ENCODE data around the gene ADRB2.
"Not testable (repeated sequence)": the region's sequence is repeated elsewhere in the genome, so short reads cannot be mapped to it uniquely, and the experiment has no call there.

Gene ADRB2

DNA sequence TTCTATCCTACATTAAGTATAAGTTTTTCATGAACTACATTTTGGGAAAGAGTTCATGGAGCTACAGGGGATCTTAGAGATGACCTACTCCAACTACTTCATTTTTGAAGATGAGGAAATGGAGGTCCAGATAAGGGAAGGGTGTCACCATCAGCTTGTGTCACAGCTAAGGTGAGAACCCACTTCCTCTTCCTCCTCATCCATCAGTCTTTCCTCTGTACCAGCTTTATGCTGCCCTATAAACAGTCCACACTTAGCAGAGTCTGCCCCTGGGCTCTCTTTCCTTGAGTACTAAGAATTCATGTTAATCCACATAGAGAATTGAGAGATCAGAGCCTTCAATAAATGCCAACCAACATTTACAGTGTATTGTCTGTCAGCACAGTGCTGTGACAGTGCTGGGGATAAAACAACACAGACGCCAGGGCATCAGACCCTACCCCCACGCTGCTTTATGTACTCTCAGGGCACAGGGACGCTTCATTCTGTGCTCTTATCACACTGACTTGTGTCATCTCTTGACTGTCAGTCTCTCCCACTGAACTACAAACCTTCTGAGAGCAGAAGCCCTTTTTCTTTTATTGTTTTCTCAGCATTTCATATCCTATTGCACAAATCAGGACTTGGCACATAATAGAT is 22.1 kb downstream of the ADRB2 start:
- in situ Hi-C loops (cut with MboI; ENCODE audit: low sequenced_read_pairs) = no loop called here

DNA sequence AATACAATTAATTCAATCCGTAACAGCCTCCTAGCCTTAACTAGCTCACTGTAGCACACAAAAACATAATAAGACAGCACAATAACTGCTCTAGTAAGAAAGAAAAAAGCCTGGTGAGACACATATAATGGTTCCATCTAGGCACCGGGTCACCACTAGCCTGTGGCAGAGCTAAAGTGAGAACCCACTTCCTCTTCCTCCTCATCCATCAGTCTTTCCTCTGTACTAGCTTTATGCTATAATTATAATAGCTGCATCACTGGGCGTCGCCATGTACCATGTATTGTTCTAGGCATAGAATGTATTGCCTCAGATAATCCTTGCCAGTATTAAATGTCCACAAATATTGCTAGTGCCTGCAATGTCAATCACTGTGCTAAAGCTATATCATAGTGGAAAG is 23.1 kb downstream of the ADRB2 start:
- in situ Hi-C loops (cut with MboI; ENCODE audit: low sequenced_read_pairs) = no loop called here

GRCh38 chr5:148850836-148851235 is 24.4 kb downstream of the ADRB2 start:
- in situ Hi-C loops (cut with MboI; ENCODE audit: low sequenced_read_pairs) = no loop called here

DNA sequence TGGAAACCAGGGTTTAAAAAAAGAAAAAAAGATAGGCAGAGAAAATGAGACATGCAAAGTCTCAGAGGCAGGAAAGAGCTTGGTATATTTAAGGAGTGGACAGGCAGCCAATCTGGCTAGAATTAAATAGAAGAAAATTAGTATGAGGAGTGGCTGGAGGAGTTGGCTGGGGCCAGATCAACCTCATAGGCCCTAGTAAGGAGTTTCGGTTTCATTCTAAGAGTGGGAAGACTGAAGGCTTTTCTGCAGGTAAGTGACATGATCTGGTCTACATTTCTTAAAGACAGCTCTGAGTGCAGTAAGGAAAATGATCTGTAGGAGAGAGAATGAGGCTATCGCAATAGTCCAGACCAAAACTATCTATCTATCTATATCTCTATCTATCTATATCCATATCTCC is 27.5 kb downstream of the ADRB2 start:
- in situ Hi-C loops (cut with MboI; ENCODE audit: low sequenced_read_pairs) = no loop called here

DNA sequence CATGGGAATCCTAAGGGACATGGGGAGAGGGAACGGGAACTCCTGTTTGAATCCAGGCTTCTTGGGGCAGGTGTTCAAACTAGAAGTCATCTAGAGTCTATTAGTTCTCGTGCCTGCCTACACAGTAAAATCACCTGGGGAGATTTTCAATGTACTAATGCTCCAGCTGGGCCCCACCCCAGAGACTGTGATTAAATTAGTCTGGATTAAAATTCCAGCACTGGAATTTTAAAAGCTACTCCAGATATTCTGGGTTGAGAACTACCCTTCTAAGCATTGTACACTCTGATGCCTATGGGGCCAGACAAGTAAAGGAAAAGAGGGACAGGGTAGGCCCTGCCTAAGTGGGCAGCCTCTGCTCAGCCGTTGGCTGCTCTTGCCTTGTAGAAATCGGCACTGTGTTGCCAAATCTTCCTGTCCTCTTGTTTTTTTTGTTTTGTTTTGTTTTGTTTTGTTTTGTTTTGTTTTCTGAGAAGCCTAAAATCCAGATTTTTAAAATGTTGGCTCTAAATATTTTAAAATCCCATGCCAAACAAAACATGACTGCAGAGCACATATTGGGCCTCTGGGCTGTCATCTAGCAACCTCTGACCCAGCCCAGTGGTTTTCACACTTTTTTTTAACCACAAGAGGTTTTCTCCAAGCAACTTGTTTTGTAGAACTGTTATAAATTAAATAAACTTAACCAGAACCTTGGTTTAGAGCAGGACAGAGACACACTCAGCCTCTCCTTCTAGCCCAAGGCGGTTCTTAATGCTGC is 29.0 kb downstream of the ADRB2 start:
- in situ Hi-C loops (cut with MboI; ENCODE audit: low sequenced_read_pairs) = no loop called here

GRCh38 chr5:148856009-148856367 is 29.6 kb downstream of the ADRB2 start:
- in situ Hi-C loops (cut with MboI; ENCODE audit: low sequenced_read_pairs) = no loop called here

- in situ Hi-C loops (cut with MboI; ENCODE audit: low sequenced_read_pairs) = no loop called here
Observed at GRCh38 chr5:148856424-148856823, 30.0 kb downstream of the ADRB2 start.

- in situ Hi-C loops (cut with MboI; ENCODE audit: low sequenced_read_pairs) = no loop called here
Observed at GRCh38 chr5:148857474-148857873, 31.1 kb downstream of the ADRB2 start.

DNA sequence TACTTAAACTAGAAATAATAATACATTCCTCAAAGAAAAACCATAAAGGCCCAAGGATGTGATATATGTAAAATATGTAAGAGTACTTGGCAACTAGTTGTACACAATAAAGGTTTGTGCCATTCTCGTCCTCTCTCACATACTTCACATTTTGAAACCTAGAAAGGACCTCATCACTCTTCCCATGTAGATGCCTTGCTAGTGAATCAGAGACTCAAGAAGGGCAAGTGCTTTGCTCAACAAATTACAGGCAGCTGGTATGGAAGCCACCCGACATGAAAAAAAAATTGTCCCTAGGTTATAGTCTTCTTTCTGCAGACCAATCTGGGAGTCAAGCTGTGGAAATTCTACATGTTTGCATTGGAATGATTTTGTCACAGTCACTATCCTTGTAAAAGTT is 31.7 kb downstream of the ADRB2 start:
- in situ Hi-C loops (cut with MboI; ENCODE audit: low sequenced_read_pairs) = no loop called here

DNA sequence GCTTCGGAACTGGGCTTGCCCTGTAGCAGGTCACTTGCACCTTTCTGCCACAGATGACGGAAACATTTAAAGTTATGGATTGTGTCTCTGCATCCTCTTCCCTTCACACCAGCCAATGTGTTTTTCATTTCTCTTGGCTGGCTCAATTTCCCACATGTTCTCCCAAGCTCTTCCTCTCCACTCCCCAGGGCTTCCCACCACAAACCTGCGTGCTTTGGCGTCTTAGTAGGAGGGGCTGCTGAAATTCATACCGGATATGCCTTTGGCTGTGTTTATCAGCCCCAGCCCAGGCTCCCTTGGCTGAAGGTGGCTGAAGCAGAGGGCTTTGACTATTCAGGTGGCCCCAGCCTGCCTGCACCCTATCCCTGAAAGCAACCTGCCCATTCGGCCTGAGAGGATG is 32.1 kb downstream of the ADRB2 start:
- in situ Hi-C loops (cut with MboI; ENCODE audit: low sequenced_read_pairs) = no loop called here

- in situ Hi-C loops (cut with MboI; ENCODE audit: low sequenced_read_pairs) = no loop called here
Observed at GRCh38 chr5:148859703-148860102, 33.3 kb downstream of the ADRB2 start.

GRCh38 chr5:148860599-148860998 is 34.2 kb downstream of the ADRB2 start:
- in situ Hi-C loops (cut with MboI; ENCODE audit: low sequenced_read_pairs) = no loop called here

DNA sequence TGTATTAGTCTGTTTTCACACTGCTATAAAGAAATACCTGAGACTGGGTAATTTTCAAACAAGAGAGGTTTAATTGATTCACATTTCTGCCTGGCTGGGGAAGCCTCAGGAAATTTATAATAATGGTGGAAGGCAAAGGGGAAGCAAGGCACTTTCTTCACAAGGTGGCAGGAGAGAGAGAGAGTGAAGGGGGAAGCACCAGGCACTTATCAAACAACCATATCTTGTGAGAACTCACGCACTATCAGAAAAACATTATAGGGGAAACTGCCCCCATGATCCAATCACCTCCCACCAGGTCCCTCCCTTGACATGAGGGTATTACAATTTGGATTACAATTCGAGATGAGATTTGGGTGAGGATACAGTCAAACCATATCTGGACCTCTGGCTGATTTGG is 34.7 kb downstream of the ADRB2 start:
- in situ Hi-C loops (cut with MboI; ENCODE audit: low sequenced_read_pairs) = no loop called here

DNA sequence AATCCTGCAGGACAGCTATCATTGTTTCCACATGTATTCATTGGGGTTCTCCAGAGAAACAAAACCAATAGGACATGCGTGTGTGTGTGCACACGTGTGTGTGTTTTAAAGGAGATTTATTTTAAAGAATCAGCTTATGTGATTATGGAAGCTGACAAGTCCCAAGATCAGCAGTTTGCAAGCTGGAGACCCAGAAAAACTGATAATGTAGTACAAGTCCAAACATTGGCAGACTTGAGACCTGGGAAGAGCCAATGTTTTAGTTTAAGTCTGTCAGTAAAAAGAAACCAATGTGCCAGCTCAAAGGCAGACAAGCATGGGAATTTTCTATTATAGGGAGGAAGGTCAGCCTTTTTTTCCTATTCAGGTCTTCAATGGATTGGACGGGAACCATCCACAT is 35.3 kb downstream of the ADRB2 start:
- in situ Hi-C loops (cut with MboI; ENCODE audit: low sequenced_read_pairs) = no loop called here

DNA sequence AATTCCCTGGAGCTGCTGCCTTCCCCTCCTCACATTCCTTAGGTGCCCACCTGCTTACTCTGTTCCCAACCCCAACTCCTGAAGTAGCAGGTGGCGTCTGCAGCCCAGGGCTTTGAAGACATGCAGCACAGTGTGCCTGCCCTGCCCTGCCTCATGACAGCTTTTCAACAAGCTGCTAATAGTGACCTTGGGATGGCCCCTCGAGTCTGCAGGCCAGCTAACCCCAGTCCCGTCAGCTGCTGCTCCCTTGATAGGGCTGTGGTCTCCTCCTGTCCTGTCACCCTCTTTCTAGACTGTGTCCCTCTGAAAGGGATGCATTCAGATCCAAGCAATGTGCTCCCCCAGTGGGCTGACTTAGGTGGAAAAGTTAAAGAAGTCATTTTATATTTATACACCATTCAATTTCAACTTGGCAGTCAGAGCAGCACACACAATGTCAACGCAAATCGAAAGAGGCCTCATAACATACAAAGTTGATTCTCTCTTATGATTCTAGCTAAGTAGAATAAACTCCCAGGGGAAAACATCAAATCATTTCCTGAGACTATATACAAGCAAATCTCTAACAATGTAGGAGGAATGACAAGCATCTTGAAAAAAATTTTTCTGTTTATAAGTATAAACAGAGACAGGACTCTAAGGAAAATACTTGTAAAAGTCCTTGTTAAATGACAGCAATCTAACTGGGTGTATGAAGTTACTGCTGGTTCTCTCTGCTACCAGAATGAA is 37.9 kb downstream of the ADRB2 start:
- in situ Hi-C loops (cut with MboI; ENCODE audit: low sequenced_read_pairs) = no loop called here

DNA sequence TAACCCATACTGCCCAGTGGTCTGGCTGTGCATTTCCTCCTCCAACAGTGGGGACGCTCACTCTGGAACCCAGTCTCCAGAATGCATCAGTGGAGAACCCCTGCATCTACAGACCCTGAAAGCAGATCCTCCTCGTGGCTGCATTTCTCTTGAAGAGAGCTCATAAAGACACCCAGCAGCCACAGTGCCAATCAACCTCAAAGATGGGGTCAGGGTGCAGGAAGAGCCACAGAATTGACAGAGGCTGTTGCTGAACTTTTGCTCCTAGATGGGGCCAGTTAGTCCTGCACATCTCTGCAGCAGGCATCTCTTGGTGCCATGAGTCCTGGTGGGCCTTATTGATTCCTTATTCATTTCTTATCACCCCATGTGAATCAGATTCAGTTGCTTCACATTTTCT is 39.6 kb downstream of the ADRB2 start:
- in situ Hi-C loops (cut with MboI; ENCODE audit: low sequenced_read_pairs) = no loop called here

DNA sequence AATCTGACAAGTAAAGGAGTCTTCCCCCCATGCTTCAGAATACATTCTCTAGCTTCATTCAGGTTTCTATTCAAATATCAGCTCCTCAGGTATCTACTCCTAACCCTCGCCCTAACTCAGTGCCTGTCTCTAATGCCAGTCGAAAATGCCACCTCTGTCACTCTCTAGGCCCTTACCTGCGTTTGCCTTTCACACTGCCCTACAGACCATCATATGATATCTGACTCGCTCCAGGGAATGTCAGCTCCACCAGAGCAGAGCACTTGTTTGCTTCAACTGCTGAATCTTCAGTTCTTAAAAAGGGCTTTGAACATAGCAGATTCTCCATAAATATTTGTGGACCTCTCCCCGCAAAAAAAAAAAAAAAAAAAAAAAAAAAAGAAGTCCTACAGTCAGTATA is 46.7 kb downstream of the ADRB2 start:
- in situ Hi-C loops (cut with MboI; ENCODE audit: low sequenced_read_pairs) = no loop called here

GRCh38 chr5:148873690-148874485 is 47.5 kb downstream of the ADRB2 start:
- in situ Hi-C loops (cut with MboI; ENCODE audit: low sequenced_read_pairs) = no loop called here

- in situ Hi-C loops (cut with MboI; ENCODE audit: low sequenced_read_pairs) = no loop called here
Observed at GRCh38 chr5:148875205-148875875, 48.9 kb downstream of the ADRB2 start.

DNA sequence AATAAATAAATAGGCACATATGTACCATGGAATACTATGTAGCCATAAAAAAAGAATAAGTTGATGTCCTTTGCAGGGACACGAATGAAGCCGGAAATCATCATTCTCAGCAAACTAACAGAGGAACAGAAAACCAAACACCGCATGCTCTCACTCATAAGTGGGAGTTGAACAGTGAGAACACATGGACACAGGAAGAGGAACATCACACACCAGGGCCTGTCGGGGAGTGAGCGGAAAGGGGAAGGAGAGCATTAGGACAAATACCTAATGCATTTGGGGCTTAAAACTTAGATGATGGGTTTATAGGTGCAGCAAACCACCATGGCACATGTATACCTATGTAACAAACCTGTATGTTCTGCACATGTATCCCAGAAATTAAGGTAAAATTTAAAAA is 51.0 kb downstream of the ADRB2 start:
- in situ Hi-C loops (cut with MboI; ENCODE audit: low sequenced_read_pairs) = not testable (repeated sequence)

Data from HL-60/S4 treated with phorbol 12-myristate 13-acetate at 8.2 ng/mL for 4 days and 3 days (cell line).